ENCODE results near the gene PLAAT5.
"Not testable (repeated sequence)": the region's sequence is repeated elsewhere in the genome, so short reads cannot be mapped to it uniquely, and the experiment has no call there.

Gene PLAAT5

DNA sequence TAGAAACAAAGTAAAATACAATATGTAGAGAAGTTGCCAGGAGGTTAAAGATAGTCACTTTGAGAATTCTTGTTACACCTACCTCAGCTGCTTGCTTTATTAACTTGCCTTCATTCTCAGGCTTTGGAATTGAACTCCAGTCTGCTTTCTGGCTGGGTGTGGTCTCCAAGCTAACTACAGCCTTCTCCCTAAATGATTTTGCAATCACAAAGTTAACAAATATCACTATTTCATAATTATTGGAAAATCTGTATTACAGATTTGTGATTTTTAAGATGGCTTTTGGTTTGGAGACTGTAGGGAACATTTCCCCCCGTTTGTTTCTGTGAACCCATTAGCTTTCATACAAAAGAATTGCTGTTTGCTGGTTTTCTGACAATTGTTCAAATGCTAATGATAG lies 2.2 kb downstream of the PLAAT5 start:
- DNase-seq (ENCODE audit: extremely low read depth in 1 of 2, low read depth in 1 of 2): no peak

DNA sequence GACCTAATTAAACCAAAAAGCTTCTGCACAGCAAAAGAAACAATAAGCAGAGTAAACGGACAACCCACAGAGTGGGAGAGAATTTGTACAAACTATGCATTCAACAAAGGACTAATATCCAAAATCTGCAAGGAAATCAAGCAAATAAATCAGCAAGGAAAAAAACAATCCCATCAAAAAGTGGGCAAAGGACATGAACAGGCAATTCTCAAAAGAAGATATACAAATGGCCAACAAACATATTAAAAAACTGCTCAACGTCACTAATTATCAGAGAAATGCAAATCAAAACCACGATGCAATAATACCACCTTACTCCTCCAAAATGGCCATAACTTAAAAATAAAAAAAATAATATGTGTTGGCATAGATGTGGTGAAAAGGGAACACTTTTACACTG lies 5.2 kb downstream of the PLAAT5 start:
- DNase-seq (ENCODE audit: extremely low read depth in 1 of 2, low read depth in 1 of 2): no peak

DNA sequence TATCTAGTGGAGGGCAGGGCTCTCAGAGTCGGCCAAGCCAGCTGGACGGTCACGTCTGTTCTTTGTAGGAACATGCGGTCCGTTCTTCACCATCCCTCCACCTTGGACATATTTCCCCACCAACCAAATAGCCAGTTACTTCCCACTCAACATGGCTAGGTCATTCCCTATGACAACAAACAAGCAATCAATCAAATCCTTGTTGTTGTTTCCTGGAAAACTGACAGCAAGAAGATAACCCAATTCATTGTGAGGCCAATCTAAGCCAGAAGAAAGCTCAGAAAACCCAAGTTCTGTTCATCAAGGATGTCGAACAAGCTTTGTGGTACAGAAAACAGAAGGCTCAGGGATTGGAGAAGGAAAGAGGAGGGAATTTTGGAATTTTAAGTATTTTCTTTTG lies 10.9 kb downstream of the PLAAT5 start:
- DNase-seq (ENCODE audit: extremely low read depth in 1 of 2, low read depth in 1 of 2): no peak

DNA sequence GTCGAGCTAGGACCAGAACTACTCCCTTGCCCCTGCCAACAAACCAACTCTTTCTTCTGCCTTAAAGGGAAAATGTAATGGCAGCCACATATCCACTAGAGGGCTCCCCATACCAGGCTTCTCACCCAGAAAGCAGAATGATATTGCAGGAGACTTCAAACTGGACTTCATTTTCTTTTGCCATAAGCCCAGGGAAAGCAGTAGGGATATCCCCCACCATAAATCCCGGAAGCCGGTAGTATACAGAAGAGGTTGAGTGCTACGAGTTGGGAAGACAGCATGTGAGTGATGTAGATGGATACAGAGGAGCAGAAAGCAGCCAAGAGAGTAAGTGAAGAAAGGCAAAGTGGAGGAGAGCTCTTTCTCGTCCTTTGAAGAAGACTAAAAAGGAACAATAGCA lies 12.1 kb downstream of the PLAAT5 start:
- peak; percentile 11 to 20 for DNase-seq (ENCODE audit: extremely low read depth in 1 of 2, low read depth in 1 of 2)

- DNase-seq (ENCODE audit: extremely low read depth in 1 of 2, low read depth in 1 of 2): no peak
Observed at GRCh38 chr11:63476618-63477017, 14.3 kb downstream of the PLAAT5 start.

GRCh38 chr11:63472372-63472771 lies 18.6 kb downstream of the PLAAT5 start:
- DNase-seq (ENCODE audit: extremely low read depth in 1 of 2, low read depth in 1 of 2): no peak

GRCh38 chr11:63470311-63470710 lies 20.7 kb downstream of the PLAAT5 start:
- no peak for DNase-seq (ENCODE audit: extremely low read depth in 1 of 2, low read depth in 1 of 2)

GRCh38 chr11:63462137-63462536 lies 28.8 kb downstream of the PLAAT5 start:
- DNase-seq (ENCODE audit: extremely low read depth in 1 of 2, low read depth in 1 of 2): no peak

GRCh38 chr11:63459586-63459985 lies 31.4 kb downstream of the PLAAT5 start:
- no peak for DNase-seq (ENCODE audit: extremely low read depth in 1 of 2, low read depth in 1 of 2)

- DNase-seq (ENCODE audit: extremely low read depth in 1 of 2, low read depth in 1 of 2): no peak
Observed at GRCh38 chr11:63448646-63449045, 42.3 kb downstream of the PLAAT5 start.

GRCh38 chr11:63445720-63446119 lies 45.2 kb downstream of the PLAAT5 start:
- no peak for DNase-seq (ENCODE audit: extremely low read depth in 1 of 2, low read depth in 1 of 2)

- no peak for DNase-seq (ENCODE audit: extremely low read depth in 1 of 2, low read depth in 1 of 2)
Observed at GRCh38 chr11:63445118-63445517, 45.8 kb downstream of the PLAAT5 start.

GRCh38 chr11:63444160-63444559 lies 46.8 kb downstream of the PLAAT5 start:
- no peak for DNase-seq (ENCODE audit: extremely low read depth in 1 of 2, low read depth in 1 of 2)

DNA sequence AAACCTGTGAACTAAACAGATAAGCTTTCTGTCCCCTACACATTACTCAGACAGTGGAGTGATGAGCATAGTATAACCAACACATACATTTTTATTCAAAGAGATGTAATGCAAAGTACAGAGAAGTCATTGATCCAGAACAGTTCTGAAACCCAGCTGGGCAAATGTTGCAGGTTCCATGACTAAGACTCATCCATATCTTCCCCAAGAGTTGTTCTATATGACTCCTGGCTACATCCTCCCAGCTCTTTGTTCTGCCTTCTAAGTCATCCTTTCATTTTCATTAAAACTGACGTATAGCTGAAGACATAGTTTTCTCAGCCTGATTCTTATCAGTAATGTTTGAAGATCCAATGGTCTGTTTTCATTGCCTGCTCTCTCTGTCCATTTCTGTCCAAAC lies 47.3 kb downstream of the PLAAT5 start:
- no peak for DNase-seq (ENCODE audit: extremely low read depth in 1 of 2, low read depth in 1 of 2)

- DNase-seq (ENCODE audit: extremely low read depth in 1 of 2, low read depth in 1 of 2): not testable (repeated sequence)
Observed at GRCh38 chr11:63435831-63436230, 55.1 kb downstream of the PLAAT5 start.

DNA sequence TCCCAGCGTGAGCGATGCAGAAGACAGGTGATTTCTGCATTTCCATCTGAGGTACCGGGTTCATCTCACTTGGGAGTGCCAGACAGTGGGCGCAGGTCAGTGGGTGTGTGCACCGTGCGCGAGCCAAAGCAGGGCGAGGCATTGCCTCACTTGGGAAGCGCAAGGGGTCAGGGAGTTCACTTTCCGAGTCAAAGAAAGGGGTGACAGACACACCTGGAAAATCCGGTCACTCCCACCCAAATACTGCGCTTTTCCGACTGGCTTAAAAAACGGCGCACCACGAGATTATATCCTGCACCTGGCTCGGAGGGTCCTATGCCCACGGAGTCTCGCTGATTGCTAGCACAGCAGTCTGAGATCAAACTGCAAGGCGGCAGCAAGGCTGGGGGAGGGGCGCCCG lies 55.6 kb downstream of the PLAAT5 start:
- DNase-seq (ENCODE audit: extremely low read depth in 1 of 2, low read depth in 1 of 2): not testable (repeated sequence)

DNA sequence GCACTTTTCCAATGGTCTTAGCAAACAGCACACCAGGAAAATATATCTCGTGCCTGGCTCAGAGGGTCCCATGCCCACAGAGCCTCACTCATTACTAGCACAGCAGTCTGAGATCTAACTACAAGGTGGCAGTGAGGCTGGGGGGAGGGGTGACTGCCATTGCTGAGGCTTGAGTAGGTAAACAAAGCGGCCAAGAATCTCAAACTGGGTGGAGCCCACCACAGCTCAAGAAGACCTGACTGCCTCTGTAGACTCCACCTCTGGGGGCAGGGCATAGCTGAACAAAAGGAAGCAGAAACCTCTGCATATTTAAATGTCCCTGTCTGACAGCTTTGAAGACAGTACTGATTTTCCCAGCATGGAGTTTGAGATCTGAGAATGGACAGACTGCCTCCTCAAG lies 60.2 kb downstream of the PLAAT5 start:
- not testable (repeated sequence) for DNase-seq (ENCODE audit: extremely low read depth in 1 of 2, low read depth in 1 of 2)

GRCh38 chr11:63427971-63428508 lies 62.9 kb downstream of the PLAAT5 start:
- no peak for DNase-seq (ENCODE audit: extremely low read depth in 1 of 2, low read depth in 1 of 2)

DNA sequence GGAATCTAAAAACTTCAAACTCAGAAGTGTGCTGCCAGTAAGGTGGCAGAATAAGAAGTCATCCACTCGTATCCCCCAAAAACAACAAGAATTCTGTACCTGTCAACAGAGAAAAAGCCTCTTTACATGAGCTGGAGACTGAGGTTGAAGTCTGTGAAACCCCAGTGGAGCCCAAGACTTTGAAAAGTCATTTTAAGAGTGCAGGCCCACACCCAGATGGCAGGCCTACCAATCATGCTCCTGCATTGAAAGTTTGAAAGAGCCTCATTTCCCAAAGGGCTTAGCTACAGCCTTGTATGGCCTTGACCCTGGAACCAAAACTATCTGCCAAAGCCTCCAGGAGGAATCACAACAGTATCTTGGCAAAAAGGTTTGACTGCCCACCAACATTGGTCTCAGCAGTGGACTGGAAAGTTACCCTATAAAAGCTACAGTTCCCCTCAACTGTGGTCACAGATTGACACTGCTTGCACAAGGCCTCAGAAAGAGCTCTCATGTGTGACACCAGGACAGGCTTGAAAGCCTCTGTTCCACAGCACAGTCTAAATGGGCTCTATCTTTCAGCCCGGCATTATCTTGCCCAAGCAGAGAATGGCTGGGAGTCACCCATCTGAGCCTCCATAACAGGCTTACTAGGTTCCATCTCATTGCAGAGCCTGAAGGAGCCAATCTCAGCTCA lies 73.7 kb downstream of the PLAAT5 start:
- no peak for DNase-seq (ENCODE audit: extremely low read depth in 1 of 2, low read depth in 1 of 2)

Data from activated CD8-positive, alpha-beta memory T cell treated with anti-CD3 and anti-CD28 coated beads for 1 hour (primary cell).